Lower leg skin (tissue), 3 donors: ENCODE measurements around the gene ZRSR2.

Experiments
- CTCF ChIP-seq, 3 donors: fragments of 450-650 bp; IDR thresholded peaks; one replicate each; pipeline ENCODE4 v1.5.1; 2016; ENCODE audit warnings: antibody characterized with exemption in 3 of 3, mild to moderate bottlenecking in 3 of 3, moderate library complexity in 2 of 3
- POLR2A ChIP-seq, 2 donors: fragments of 450-650 bp; IDR thresholded peaks; one replicate each; pipeline ENCODE4 v1.6.1; 2016 to 2017; ENCODE audit warnings: antibody characterized with exemption in 2 of 2, mild to moderate bottlenecking in 1 of 2, moderate library complexity in 1 of 2

- no peak for TF ChIP-seq CTCF (IDR thresholded peaks at IDR 0.05)
- TF ChIP-seq POLR2A (IDR thresholded peaks at IDR 0.05) = no peak
Measured at GRCh38 chrX:15843960-15844359, 53.7 kb downstream of the ZRSR2 start.
